NCI-H82 treated with DMSO at 0.1 percent for 48 hours (cell line): ENCODE data around the gene KATNB1.

Experiments
- DNase-seq: peaks from one replicate; lab custom pipeline; 2025; ENCODE audit not compliant: unreplicated experiment; lab: John Stamatoyannopoulos, UW

Gene KATNB1

GRCh38 chr16:57755061-57755684 is 19.6 kb downstream of the KATNB1 start:
- DNase-seq, result no peak

- no peak for DNase-seq
Observed at GRCh38 chr16:57755726-57756423, 20.3 kb downstream of the KATNB1 start.

GRCh38 chr16:57756424-57757325 is 21.1 kb downstream of the KATNB1 start:
- no peak for DNase-seq

GRCh38 chr16:57757326-57757786 is 21.8 kb downstream of the KATNB1 start:
- DNase-seq, result no peak

- DNase-seq, result no peak
Observed at GRCh38 chr16:57757883-57758282, 22.3 kb downstream of the KATNB1 start.

- no peak for DNase-seq
Observed at GRCh38 chr16:57758331-57759117, 23.0 kb downstream of the KATNB1 start.

GRCh38 chr16:57759131-57759530 is 23.6 kb downstream of the KATNB1 start:
- no peak for DNase-seq

- no peak for DNase-seq
Observed at GRCh38 chr16:57759541-57760356, 24.2 kb downstream of the KATNB1 start.

- DNase-seq, result no peak
Observed at GRCh38 chr16:57760357-57761160, 25.0 kb downstream of the KATNB1 start.

- no peak for DNase-seq
Observed at GRCh38 chr16:57761301-57761700, 25.7 kb downstream of the KATNB1 start.

GRCh38 chr16:57761957-57762356 is 26.4 kb downstream of the KATNB1 start:
- no peak for DNase-seq

- no peak for DNase-seq
Observed at GRCh38 chr16:57762365-57763040, 26.9 kb downstream of the KATNB1 start.

- DNase-seq, result no peak
Observed at GRCh38 chr16:57763285-57764005, 27.9 kb downstream of the KATNB1 start.

GRCh38 chr16:57764006-57764340 is 28.4 kb downstream of the KATNB1 start:
- DNase-seq, result no peak

GRCh38 chr16:57764341-57765159 is 29.0 kb downstream of the KATNB1 start:
- DNase-seq, result no peak

- DNase-seq, result no peak
Observed at GRCh38 chr16:57765160-57765728, 29.7 kb downstream of the KATNB1 start.
